Measurements from ENCODE around the gene TNN. TPM values are rescaled to one million over a fixed set of nuclear protein-coding genes. Genes with fewer than 3 reads are reported as not detected.

Gene TNN
- total RNA-seq, 3 donors from 2014 or later (not counting 1 experiment from before 2014, with no cell fraction given): not detected

DNA sequence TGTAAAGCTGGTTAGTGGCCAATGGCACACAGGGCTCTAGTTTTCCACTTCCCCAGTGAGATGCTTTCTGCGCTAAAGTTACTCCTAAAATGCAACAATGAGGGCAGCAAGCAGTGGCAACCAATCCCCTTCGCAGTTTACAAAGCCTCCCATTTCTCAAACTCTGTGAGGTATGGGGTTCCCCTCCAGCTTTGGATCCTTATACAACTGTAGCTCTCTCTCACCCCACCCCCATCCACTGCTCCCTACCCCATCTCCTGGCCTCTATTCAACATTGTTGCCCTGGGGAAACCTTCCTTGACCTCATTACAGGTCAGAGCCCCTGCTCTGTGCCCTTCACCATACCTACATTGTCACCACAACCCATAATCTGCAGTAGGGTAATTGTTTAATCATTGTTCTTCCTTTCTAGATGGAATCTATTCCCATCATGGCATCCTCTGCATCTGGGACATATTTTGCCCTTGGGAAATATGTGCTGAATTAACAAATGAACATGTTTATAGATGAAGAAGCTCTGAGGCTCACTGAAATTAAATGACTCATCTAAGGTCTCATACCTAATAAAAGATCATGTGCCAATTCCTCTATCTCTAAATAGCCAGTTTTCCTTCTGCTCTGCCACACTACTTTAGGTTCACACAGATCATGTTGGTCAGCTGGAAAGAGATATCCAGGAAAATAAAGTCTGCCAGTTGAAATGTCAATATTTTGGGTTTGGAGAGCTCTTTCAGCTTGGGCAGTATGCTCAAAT is 112.4 kb downstream of the TNN start:
- H3K4me3 Mint-ChIP-seq: no peak overlapping the region
- Histone ChIP-seq H3K4me3 (ENCODE audit: low read length) (no peak overlapping the region), H3K27ac (ENCODE audit: low read length) (no peak overlapping the region), H3K4me1 (ENCODE audit: control insufficient read depth, insufficient read depth, low read length) (no peaks in the 10 kb centered on the region), H3K9me3 (ENCODE audit: control insufficient read depth, insufficient read depth, low read length) (no peaks in the 10 kb centered on the region), H3K36me3 (ENCODE audit: control insufficient read depth, insufficient read depth, low read length) (peaks cover 11% of the 10 kb centered on the region), H3K27me3 (ENCODE audit: control insufficient read depth, insufficient read depth, low read length) (no peaks in the 10 kb centered on the region)
- intact Hi-C loops (cut with micrococcal nuclease): no loop called here
- TF ChIP-seq, protein P1, sequence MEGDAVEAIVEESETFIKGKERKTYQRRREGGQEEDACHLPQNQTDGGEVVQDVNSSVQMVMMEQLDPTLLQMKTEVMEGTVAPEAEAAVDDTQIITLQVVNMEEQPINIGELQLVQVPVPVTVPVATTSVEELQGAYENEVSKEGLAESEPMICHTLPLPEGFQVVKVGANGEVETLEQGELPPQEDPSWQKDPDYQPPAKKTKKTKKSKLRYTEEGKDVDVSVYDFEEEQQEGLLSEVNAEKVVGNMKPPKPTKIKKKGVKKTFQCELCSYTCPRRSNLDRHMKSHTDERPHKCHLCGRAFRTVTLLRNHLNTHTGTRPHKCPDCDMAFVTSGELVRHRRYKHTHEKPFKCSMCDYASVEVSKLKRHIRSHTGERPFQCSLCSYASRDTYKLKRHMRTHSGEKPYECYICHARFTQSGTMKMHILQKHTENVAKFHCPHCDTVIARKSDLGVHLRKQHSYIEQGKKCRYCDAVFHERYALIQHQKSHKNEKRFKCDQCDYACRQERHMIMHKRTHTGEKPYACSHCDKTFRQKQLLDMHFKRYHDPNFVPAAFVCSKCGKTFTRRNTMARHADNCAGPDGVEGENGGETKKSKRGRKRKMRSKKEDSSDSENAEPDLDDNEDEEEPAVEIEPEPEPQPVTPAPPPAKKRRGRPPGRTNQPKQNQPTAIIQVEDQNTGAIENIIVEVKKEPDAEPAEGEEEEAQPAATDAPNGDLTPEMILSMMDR (IDR thresholded peaks at IDR 0.05): no peak
- H3K9me3 Mint-ChIP-seq: no peaks in the 10 kb centered on the region
- peaks cover 54 to 58% of the 10 kb centered on the region in 2 donors for H3K4me1 Mint-ChIP-seq
- peak overlapping the region in 1 of 2 donors; percentile 18 for H3K27ac Mint-ChIP-seq
- 100% methylated on average over 2 of the region's 2 CpGs for WGBS (ENCODE audit: insufficient coverage)
- H3K36me3 Mint-ChIP-seq: peaks cover 9% of the 10 kb centered on the region
- ATAC-seq (no peak), DNase-seq (no peak)
- no peaks in the 10 kb centered on the region for H3K27me3 Mint-ChIP-seq (ENCODE audit: low read depth in 2 of 2)

DNA sequence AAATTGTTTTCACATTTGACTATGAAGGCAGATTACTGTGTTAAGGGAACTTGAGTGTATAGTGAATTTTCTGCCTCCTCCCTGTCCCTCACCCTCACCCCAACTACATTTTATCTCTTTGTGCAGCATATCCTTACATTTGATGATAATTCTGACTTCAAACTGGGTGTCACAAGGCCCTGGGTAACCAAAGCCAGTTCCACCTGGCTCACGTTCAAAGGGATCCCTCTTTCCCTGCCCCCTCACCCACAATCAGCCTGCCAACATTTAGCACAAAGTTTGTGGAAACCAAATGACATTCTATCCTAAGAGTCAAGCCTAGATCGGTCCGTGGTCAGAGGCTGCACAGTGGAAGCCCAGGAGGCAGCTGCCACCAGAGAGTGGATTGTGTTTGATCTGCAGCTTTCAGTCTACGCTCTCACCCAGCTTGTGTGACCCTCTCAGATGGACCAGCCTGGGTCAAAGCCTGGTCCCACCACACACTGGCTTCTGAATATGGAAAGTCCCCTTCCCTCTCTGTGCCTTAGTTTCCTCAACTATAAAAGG is 114.6 kb downstream of the TNN start:
- Histone ChIP-seq H3K9me3 (ENCODE audit: control insufficient read depth, insufficient read depth, low read length) (no peaks in the 10 kb centered on the region), H3K27me3 (ENCODE audit: control insufficient read depth, insufficient read depth, low read length) (no peaks in the 10 kb centered on the region), H3K4me1 (ENCODE audit: control insufficient read depth, insufficient read depth, low read length) (peaks cover 8% of the 10 kb centered on the region), H3K36me3 (ENCODE audit: control insufficient read depth, insufficient read depth, low read length) (peaks cover 10% of the 10 kb centered on the region), H3K27ac (ENCODE audit: low read length) (no peak overlapping the region), H3K4me3 (ENCODE audit: low read length) (no peak overlapping the region)
- H3K27me3 Mint-ChIP-seq (ENCODE audit: low read depth in 2 of 2): no peaks in the 10 kb centered on the region
- TF ChIP-seq, protein P1 (IDR thresholded peaks at IDR 0.05): no peak
- H3K36me3 Mint-ChIP-seq: peaks cover 6% of the 10 kb centered on the region
- H3K27ac Mint-ChIP-seq: peak overlapping the region in 1 of 2 donors; percentile 0
- peaks cover 75% of the 10 kb centered on the region in 2 donors for H3K4me1 Mint-ChIP-seq
- H3K9me3 Mint-ChIP-seq: no peaks in the 10 kb centered on the region
- DNase-seq: no peak
- H3K4me3 Mint-ChIP-seq: no peak overlapping the region
- intact Hi-C loops (cut with micrococcal nuclease): no loop called here
- ATAC-seq: no peak
- WGBS (ENCODE audit: insufficient coverage): 88% methylated on average over 4 of the region's 4 CpGs

DNA sequence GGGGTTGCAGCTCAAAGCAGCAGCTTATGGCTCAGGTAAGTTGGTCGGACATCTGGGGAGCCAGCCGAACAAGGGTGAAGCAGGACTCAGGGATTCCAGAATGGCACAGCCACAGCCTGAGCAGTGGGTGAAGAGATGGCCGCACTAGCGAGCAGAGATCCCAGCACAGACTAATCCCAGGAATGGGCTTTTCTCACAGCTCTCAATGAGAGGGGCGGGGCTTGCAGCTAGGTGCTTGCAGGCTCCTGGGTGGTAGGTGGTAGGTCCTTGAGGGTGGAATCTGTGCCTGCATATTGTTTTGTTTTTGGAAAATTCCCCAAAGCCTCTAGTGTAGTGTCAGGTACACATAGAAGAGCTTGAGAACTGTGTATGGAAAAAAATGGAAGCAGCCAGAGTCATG is 116.0 kb downstream of the TNN start:
- Mint-ChIP-seq H3K27me3 (ENCODE audit: low read depth in 2 of 2) (no peaks in the 10 kb centered on the region), H3K36me3 (peaks cover 6% of the 10 kb centered on the region), H3K27ac (no peak overlapping the region), H3K4me3 (no peak overlapping the region), H3K4me1 (peaks cover 83 to 85% of the 10 kb centered on the region in 2 donors), H3K9me3 (no peaks in the 10 kb centered on the region)
- Histone ChIP-seq H3K36me3 (ENCODE audit: control insufficient read depth, insufficient read depth, low read length) (peaks cover 8% of the 10 kb centered on the region), H3K4me3 (ENCODE audit: low read length) (no peak overlapping the region), H3K27me3 (ENCODE audit: control insufficient read depth, insufficient read depth, low read length) (no peaks in the 10 kb centered on the region), H3K9me3 (ENCODE audit: control insufficient read depth, insufficient read depth, low read length) (no peaks in the 10 kb centered on the region), H3K27ac (ENCODE audit: low read length) (no peak overlapping the region), H3K4me1 (ENCODE audit: control insufficient read depth, insufficient read depth, low read length) (peaks cover 14% of the 10 kb centered on the region)
- TF ChIP-seq, protein P1 (IDR thresholded peaks at IDR 0.05): no peak
- DNase-seq (no peak), ATAC-seq (no peak)
- intact Hi-C loops (cut with micrococcal nuclease): no loop called here
- 95% methylated on average over 5 of the region's 5 CpGs for whole genome bisulfite sequencing (ENCODE audit: insufficient coverage)

Data from natural killer cell (primary cell).